ENCODE data around the gene BAZ1B.
"Not testable (repeated sequence)": the region's sequence is repeated elsewhere in the genome, so short reads cannot be mapped to it uniquely, and the experiment has no call there.

BAZ1B gene

DNA sequence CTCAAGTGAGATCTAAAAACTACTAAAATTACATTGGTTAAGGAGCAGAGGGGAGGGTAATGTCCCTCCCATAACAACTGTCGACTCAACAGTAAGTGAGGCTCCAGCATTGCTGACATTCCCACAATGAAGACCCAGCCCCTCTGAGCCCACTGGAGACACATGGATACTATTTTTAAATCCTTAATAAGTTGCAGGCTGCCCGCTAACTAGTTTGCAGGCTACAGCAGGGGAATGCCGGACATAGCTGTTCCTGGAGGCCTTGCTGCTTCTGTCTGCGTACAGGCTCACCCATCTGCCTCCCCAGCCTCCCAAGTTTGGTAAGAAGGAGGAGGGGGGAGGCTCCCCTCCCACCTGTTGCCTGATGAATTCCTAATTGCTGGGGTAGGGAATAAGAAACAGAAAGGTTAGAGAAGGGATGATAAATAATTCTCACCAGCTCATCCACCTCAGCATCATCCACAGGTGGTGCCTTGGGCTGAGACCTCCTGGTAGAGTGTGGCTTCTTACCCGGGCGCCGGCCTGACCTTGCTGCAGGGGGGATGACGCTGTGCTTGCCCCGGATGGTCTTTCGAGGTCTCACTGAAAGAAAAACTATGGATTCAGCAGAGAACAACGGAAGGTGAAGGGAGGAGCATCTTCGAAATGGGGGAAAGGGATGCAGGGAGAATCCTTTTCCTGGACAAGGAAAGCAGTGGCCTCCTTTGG lies 78.4 kb downstream of the BAZ1B start:
- no peak for DNase-seq

DNA sequence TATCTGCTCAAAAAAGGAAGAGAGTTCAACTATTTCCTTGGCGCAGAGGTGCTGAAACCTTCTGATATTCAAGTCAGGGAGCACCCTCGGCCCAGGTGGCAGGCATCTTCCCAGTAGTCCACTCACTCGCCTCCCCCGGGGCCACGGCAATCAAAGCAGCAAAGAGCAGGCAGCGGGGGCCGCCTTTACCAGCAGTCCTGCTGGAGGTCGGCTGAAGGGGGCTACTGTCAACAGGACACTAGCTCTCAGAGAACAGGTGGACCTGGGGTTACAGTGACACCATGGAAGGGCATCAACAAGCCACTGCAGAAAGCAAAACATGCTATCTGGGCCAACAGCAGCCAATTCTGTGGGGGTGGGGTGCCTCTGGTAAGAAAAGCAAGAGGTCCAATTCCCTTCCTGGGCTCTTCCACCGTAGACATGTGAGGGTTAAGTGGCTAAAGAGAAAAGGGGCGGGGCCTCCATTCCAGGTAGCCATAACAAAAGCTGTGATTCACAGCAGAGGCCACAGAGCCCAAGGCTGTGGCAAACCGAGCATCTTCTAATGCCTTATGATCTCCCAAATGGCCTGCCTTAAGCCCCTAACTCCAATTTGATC lies 79.1 kb downstream of the BAZ1B start:
- DNase-seq = no peak

DNA sequence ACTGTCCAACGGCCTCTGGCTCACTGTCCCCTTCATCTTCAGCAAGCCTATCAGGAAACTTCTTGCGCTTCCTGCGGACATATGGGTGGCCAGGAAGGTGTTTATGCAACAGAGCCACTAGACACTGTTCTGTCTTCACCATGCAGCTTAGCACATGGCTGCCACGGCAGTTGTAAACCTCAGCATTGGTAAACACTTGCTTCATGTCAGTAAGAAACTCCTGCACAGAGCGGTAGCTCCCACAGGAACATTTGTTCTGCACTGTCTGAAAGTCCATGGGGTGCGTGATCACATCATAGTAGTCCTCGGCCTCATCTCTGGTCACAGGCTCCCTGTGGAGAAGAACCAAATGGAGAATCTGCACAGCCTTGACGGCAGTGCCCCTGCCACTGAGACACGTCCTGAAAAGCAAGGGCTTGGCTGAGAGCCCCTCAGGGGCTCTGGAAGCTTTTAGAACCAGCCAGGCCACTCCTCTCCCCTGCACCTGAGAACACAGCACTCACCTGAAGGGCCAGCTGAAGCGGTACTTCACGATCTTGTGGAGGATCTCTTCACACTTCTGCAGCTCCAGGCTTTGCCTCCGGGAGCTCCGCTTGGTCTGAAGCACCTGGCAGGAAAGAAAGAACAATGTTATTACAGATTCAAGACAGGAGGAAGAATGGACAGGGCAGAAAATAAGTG lies 79.7 kb downstream of the BAZ1B start:
- DNase-seq = no peak

DNA sequence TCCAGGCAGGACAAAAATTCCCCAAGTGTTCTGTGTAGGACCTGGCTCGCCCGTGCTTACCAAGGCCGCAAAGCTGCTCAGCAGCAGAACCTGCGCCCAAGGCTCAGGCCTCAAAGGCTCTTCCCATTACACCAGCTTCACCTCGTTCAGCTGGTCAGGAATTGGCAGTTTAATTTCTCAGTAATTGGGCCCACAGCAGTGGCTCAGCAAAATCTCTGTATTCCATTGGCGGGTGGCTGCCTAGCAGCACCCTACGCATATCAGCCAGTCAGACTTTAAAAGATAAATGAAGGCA lies 82.7 kb downstream of the BAZ1B start:
- no peak for DNase-seq

DNA sequence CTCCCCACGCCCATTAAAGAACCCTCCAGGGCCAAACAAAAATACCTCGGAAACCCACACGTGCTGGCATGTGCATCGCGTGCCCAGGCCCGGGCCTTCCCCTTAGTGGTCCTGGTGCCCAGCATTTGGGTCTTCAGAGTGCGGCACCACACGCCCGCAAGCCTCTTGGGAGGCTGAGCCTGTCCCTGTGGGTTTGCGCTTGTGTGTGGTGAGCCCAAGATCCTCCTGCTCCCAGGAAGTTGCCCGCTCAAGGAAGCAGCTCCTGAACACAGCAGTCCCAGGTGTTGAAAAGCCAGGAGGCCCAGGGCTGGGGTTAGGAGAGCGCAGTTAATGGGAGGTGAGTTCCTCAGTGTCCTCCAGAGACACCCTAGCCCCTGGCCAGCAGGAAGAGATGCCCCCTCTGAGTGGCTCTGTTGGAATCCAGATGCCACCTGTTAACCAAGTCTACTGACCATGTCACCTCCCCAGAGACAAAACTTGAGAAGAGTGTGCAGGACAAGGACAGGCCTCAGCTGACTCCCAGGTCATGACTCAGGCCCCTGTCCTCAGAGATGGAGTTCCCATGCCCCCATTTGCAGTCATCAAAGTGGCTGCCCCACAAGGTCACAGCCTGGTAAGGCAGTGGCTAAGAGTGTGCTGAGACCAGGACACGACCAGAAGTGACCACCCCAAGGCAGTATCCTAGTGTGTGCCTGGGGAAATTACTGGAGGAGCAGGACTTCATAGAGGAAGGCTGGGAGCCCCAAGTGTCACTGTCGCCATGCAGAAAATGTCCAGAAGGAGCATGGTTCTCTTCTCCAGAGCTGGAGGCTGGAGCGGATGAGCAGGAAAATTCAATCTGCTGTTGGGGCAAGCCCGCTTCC lies 83.3 kb downstream of the BAZ1B start:
- DNase-seq = no peak

DNA sequence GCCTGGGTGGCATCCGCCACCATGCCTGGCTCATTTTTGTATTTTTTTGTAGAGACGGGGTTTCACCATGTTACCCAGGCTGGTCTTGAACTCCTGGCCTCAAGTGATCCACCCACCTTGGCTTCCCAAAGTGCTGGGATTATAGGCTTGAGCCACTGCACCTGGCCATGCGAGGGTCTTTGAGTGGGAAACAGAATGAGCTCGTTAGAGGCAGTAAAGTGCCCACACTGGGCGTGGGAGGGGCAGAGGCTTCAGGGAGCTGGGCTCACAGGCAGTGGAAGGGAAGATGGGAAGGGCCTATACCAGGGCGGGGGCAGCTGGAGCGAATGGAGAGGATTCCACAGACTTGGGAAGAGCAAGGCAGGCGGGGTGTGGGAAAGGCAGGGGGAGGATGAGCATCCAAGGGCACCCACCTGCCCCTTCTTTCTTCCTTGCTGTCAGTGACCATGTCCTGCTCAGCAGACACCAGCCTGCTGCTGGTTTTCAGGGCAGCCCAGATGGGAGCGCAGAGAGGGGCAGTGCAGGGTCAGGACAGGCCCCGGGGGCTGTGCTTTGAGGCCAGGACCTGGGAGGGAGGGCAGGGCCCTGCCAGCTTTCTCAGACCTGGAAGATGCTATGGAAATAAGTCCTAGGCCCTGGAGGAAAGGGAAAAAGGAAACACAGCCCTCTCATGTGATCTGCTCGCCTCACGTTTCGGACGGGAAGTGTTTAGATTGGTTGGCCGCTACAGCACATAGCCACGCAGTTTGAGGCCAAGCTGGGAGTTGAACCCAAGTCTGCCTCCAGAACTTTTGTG lies 84.3 kb downstream of the BAZ1B start:
- no peak for DNase-seq

DNA sequence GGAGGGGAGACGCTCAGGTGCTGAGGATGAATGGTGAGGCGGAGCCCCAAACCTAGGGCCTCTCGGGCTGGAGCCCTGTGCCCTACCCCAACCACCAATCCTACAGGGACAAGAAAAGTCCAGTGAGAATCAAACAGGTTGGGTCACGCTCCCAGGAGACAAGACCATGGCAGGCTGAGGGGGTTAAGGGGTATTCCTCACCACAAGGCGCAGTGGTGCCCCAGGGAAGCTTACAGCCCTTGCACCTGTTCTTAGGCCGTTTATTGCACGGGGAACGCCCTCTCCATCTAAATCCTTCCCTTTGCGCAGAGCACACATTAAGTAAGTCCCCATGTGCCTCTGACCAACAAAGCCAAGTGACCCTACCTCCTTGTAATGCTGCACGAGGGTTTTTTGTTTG lies 85.0 kb downstream of the BAZ1B start:
- DNase-seq = no peak

DNA sequence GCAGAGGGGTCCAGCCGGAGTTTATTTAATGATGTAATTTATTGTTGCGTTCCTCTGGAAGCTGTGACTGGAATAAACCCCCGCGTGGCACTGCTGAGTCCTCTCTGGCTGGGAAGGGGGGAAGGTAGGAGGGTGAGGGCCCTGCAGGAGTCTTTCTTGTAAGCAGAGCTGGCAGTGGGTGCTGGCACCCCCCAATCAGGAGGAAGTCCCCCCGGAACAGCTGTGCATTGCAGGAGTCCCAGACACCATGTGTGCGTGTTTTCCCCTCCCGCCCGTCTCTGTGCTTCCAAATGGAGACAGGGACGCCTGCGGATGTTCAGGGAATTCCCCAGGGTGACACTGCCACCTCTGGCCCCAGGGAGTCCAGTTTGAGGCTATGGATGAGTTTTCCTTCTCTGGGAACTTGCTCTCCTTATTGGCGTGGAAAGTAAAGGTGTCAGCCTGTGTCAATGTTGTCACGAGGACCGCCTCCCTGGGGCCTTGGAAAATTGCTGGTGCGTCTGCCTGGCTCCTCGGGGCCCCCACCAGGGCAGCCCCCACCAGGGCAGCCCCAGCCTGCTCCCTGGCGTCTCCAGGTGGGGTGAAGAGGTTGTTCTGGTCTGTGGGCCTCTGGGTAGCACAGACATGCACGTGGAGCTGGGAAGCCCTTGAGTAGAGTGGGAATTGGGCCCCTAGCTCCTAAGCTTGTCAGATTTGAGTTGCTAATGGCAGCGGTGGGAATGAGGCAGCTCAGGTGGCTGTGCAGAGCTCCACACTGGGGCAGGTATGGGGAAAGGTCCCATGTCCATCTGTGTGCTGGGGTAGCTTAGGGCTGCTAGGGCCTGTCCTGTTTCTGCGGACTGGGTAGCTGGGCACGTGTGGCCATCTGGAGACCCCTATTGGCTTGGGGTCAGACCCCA lies 85.8 kb downstream of the BAZ1B start:
- DNase-seq = no peak

DNA sequence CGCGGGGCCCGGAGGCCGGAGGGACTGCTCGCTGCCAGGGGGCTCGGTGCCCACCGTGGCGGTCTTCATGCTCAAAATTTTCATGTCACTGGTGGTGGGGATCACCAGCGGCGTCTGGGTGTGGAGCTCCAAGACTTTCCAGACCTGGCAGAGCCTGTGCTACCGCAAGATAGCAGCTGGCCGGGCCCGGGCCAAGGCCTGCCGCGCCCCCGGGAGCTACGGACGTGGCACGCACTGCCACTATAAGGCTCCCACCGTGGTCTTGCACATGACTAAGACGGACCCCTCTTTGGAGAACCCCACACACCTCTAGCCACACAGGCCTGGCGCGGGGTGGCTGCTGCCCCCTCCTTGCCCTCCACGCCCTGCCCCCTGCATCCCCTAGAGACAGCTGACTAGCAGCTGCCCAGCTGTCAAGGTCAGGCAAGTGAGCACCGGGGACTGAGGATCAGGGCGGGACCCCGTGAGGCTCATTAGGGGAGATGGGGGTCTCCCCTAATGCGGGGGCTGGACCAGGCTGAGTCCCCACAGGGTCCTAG lies 86.6 kb downstream of the BAZ1B start:
- no peak for DNase-seq

DNA sequence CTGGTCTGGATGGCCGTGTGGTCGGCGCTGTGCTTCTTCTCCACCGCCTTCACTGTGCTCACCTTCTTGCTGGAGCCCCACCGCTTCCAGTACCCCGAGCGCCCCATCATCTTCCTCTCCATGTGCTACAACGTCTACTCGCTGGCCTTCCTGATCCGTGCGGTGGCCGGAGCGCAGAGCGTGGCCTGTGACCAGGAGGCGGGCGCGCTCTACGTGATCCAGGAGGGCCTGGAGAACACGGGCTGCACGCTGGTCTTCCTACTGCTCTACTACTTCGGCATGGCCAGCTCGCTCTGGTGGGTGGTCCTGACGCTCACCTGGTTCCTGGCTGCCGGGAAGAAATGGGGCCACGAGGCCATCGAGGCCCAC lies 87.4 kb downstream of the BAZ1B start:
- DNase-seq = no peak

DNA sequence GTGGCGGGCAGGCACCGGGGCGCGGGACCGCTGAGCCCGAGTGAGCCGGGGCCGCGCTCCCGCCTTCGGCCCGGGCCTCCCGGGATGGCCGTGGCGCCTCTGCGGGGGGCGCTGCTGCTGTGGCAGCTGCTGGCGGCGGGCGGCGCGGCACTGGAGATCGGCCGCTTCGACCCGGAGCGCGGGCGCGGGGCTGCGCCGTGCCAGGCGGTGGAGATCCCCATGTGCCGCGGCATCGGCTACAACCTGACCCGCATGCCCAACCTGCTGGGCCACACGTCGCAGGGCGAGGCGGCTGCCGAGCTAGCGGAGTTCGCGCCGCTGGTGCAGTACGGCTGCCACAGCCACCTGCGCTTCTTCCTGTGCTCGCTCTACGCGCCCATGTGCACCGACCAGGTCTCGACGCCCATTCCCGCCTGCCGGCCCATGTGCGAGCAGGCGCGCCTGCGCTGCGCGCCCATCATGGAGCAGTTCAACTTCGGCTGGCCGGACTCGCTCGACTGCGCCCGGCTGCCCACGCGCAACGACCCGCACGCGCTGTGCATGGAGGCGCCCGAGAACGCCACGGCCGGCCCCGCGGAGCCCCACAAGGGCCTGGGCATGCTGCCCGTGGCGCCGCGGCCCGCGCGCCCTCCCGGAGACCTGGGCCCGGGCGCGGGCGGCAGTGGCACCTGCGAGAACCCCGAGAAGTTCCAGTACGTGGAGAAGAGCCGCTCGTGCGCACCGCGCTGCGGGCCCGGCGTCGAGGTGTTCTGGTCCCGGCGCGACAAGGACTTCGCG lies 88.0 kb downstream of the BAZ1B start:
- DNase-seq = no peak

DNA sequence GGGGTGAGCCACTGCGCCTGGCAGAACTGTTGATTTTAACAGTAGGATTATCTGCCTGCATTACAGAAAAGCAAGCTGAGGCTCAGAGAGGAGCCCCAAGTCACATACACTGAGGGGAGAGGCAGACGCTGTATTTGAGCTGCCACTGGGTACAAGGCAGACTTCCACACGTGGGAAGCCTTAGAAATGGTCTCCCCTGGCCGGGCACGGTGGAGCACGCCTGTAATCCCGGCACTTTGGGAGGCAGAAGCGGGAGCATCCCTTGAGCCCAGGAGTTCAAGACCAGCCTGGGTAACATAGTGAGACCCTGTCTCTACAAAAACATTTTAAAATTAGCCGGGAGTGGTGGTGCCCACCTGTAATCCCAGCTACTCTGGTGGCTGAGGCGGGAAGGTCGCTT lies 89.4 kb downstream of the BAZ1B start:
- DNase-seq = no peak

DNA sequence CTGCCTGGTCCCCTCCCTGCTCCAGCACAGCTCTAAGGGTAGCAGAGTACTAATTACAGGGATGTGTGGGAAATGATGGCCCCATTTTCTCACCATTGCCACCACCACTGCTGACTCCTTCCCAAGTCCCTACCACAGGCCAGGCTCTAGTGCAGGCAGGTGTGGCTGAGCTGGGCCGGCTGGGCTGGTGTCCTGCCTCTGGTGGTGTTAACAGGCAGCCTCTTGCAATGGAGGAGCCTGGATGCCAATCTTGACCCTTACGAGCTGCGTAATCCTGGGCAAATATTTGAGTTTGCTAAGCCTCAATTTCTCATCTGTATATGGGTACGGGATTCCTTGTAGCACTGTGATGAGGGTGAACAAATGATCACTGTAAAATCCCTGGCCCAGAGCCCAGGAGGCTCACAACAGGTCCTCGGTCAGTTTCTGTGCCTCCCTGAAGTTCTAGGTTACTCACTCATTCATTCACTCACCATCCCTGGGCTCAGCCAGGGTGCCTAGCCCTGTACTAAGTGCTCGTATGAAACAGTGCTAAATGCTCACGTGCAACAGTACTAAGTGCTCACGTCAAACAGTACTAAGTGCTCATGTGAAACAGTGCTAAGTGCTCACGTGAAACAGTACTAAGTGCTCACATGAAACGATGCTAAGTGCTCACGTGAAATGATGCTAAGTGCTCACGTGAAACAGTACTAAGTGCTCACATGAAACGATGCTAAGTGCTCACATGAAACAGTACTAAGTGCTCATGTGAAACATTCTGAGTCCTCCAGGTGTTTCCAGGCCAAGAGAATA lies 90.9 kb downstream of the BAZ1B start:
- DNase-seq = no peak

DNA sequence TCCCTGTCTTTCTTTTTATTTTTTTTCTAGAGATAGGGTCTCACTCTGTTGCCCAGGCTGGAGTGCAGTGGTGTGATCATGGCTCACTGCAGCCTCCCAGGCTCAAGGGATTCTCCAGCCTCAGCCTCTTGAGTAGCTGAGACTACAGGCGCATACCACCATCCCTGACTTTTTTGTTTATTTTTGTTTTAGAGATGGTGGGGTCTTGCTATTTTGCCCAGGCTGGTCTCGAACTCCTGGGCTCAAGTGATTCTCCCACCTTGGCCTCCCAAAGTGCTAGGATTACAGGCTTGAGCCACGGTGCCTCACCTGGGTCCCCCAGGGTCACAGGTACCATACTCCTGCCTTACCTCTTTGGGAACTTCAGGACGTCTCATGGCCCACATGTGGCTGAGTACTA lies 91.6 kb downstream of the BAZ1B start:
- not testable (repeated sequence) for DNase-seq

DNA sequence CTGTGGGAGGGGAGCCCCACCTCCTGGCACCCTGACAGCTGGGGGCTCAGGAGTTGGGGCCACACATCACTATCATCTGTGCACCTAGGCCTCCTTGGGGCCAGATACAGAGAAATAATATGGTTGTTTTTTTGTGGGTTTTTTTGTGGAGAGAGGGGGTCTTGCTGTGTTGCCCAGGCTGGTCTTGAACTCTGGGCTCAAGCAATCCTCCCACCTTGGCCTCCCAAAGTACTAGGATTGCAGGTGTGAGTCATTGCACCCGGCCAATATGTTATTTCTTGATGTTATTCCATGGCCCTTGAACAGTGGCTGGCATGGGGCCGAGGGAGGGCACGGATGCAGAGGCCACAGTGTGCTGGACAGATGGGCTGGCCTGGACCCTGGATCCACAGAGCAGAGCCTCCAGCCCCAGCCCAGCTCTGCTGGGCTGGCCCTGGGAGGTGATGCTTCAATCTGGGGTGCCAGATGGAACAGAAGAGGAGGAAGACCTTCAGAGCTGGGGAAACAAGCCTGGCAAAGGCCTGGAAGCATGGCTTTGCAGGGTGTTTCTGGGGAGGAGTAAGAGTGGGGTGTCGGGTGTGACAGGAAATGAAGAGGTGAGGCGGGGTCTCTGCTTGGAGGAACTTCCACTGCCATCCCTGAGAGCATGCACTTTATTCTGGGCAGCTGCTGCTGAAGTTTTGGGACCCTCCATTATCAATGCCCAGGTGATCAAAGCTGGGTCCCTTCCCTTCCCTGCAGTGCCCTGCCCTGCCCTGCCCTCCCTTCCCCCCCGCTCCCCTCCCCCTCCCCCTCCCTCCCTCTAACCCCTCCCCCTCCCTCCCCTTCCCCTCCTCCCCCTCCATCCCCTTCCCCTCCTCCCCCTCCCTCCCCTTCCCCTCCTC lies 92.2 kb downstream of the BAZ1B start:
- DNase-seq = no peak

DNA sequence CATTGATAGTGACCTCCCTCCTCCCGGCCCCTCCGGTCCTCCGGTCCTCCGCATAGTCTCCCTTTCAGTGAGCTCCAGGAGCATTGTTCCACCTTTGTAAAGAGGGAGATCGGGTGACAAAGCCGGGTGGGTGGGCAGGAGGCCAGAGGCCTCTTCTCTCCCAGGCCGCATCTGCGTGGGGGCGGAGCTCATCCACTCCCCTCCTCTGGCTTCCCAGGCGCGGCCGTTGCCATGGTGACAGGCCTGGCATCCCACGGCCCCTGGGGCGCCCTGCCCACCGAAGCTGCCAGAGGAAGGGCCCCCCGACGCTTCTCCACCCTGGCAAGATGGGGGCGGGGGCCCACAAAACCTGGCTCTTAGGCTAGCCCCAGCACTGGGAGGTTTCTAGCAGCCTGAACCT lies 92.9 kb downstream of the BAZ1B start:
- no peak for DNase-seq

DNA sequence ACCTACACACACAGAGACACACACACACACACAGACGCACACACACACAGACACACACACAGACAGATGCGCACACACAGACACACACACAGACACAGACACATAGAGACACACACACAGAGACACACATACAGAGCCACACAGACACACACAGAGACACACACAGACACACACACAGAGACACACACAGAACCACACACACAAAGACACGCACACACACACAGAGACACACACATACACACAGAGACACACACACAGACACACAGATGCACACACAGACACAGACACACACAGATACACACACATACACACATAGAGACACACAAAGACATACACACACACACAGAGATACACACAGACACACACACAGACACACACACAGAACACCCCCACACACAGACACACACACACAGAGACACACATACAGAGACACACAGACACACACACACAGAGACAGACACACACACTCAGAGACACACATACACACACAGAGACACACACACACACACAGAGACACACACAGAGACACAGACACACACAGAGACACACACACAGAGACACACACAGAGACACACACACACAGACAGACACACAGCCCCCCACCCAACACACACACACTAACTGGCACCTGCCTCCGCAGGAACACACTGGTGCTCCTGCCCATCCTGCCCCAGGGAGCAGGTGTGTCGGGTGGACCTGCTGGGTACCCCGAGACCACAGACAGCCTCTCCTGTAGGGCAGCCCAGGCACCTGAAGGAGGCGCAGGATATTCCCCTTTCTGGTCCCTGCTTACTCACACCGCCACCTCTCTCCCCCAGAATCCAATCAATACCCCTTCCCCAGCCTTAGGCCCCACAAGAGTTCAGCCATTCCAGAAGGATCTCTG lies 93.9 kb downstream of the BAZ1B start:
- no peak for DNase-seq

DNA sequence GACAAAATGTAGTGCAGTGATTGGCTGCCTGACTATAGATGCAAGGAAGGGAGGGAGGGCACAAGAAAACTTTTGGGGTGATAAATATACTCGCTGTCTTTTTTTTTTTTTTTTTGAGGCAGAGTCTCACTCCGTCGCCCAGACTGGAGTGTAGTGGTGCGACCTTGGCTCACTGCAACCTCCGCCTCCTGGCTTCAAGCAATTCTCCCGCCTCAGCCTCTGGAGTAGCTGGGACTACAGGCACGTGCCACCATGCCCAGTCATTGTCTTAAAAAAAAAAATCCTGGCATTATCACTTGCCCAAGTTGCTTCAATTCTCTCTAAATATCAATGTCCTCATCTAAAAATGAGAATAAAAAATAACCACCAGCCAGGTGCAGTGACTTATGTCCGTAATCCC lies 96.1 kb downstream of the BAZ1B start:
- DNase-seq = no peak
